Small intestine (tissue), 7 donors: Measurements from ENCODE around the gene POLR2M. TPM values are rescaled to one million over a fixed set of nuclear protein-coding genes. Genes with fewer than 3 reads are reported as not detected.

Experiments
- DNase-seq, 2 donors: peaks; one replicate each; pipeline versions ENCODE4 v3.0.0 to v3.0.0-alpha.2; 2013
- FAIRE-seq: peaks from 2 replicates; lab custom pipeline; 2012; peaks lifted over from hg19 to GRCh38; lab: Jason Lieb, UNC
- H3K27ac ChIP-seq, 3 donors: one replicate each; pipeline ENCODE4 v1.5.1; 2013; ENCODE audit warnings: low read length in 2 of 3, mild to moderate bottlenecking in 2 of 3, control low read depth in 1 of 3, inconsistent platforms in 1 of 3, low read depth in 1 of 3, moderate library complexity in 1 of 3
- H3K27me3 ChIP-seq, 3 donors: one replicate each; pipeline ENCODE4 v1.6.1; 2013; ENCODE audit warnings: low read length in 3 of 3, inconsistent platforms in 1 of 3; ENCODE audit not compliant: control insufficient read depth in 3 of 3, insufficient read depth in 3 of 3
- H3K36me3 ChIP-seq, 3 donors: one replicate each; pipeline ENCODE4 v1.6.1; 2013; ENCODE audit warnings: low read length in 3 of 3, inconsistent platforms in 1 of 3, low read depth in 1 of 3, mild to moderate bottlenecking in 1 of 3, moderate library complexity in 1 of 3; ENCODE audit not compliant: control insufficient read depth in 3 of 3, insufficient read depth in 2 of 3
- H3K4me1 ChIP-seq, 3 donors: one replicate each; pipeline ENCODE4 v1.6.1; 2013; ENCODE audit warnings: low read length in 2 of 3, inconsistent platforms in 1 of 3, low read depth in 1 of 3, mild to moderate bottlenecking in 1 of 3, moderate library complexity in 1 of 3; ENCODE audit not compliant: control insufficient read depth in 3 of 3, insufficient read depth in 2 of 3
- H3K4me3 ChIP-seq, 3 donors: one replicate each; pipeline ENCODE4 v1.5.1; 2013; ENCODE audit warnings: low read length in 3 of 3, control low read depth in 1 of 3, inconsistent platforms in 1 of 3, low read depth in 1 of 3, mild to moderate bottlenecking in 1 of 3, moderate library complexity in 1 of 3
- H3K9me3 ChIP-seq, 2 donors: one replicate each; pipeline ENCODE4 v1.6.1; 2013; ENCODE audit warnings: low read depth in 1 of 2, low read length in 1 of 2; ENCODE audit not compliant: control insufficient read depth in 2 of 2, insufficient read depth in 1 of 2
- WGBS, 3 donors: extraction: QIAGEN DNeasy Blood & Tissue Kit; methylation state at CpG; one replicate each; pipeline ENCODE4 v1.1.7; 2013; 5-methylcytosine and 5-hydroxymethylcytosine counted together
- polyA plus RNA-seq, 4 donors: library from polyadenylated mRNA; stranded (reverse) in 3 of 4; unstranded in 1 of 4; fragments of 200-250 nt in 3 of 4; fragments of 120-200 nt in 1 of 4; gene quantifications; one replicate each; pipeline versions ENCODE4 v1.2.1 to v1.2.3, GENCODE V29; 2013
- donor health status: healthy with polysubstance abuse.
- donor health status: control.
- donor health status: control.
- donor health status: Bipolar disorder and iron deficiency.
- donor health status: healthy.

Gene POLR2M
- polyA plus RNA-seq, 4 donors = 59.9 to 260 (median 139) TPM

- Histone ChIP-seq H3K4me3 (no peak overlapping the region), H3K27ac (no peak overlapping the region), H3K36me3 (no peaks in the 10 kb centered on the region), H3K9me3 (no peaks in the 10 kb centered on the region), H3K4me1 (no peaks in the 10 kb centered on the region), H3K27me3 (peaks cover 0 to 2% (median 0%) of the 10 kb centered on the region in 3 donors)
- FAIRE-seq (no peak), DNase-seq (no peak)
- WGBS, 3 donors = 41 to 60% (median 59%) methylated on average over 5 of the region's 5 CpGs
These were observed 10.4 kb upstream of the POLR2M start for GRCh38 chr15:57696146-57696545.

- Histone ChIP-seq H3K27ac (no peak overlapping the region), H3K27me3 (peaks cover 0 to 2% (median 0%) of the 10 kb centered on the region in 3 donors), H3K9me3 (no peaks in the 10 kb centered on the region), H3K4me1 (no peaks in the 10 kb centered on the region), H3K36me3 (no peaks in the 10 kb centered on the region), H3K4me3 (no peak overlapping the region)
- DNase-seq = no peak
- no peak for FAIRE-seq
- 91 to 98% (median 97%) methylated on average over 4 of the region's 4 CpGs for WGBS, 3 donors
These were observed 8.9 kb upstream of the POLR2M start for GRCh38 chr15:57697588-57697987.

GRCh38 chr15:57698243-57698642 lies 8.3 kb upstream of the POLR2M start:
- no peak overlapping the region for H3K27ac ChIP-seq
- peaks cover 0 to 2% (median 0%) of the 10 kb centered on the region in 3 donors for H3K27me3 ChIP-seq
- DNase-seq = no peak
- FAIRE-seq = no peak
- no peaks in the 10 kb centered on the region for H3K36me3 ChIP-seq
- no peak overlapping the region for H3K4me3 ChIP-seq
- H3K9me3 ChIP-seq = no peaks in the 10 kb centered on the region
- no peaks in the 10 kb centered on the region for H3K4me1 ChIP-seq

- WGBS, 3 donors = 73 to 88% (median 82%) methylated on average over 4 of the region's 4 CpGs
- Histone ChIP-seq H3K36me3 (no peaks in the 10 kb centered on the region), H3K4me1 (no peaks in the 10 kb centered on the region), H3K27ac (no peak overlapping the region), H3K9me3 (no peaks in the 10 kb centered on the region), H3K4me3 (no peak overlapping the region), H3K27me3 (peaks cover 0 to 2% (median 0%) of the 10 kb centered on the region in 3 donors)
- no peak for DNase-seq
- FAIRE-seq = no peak
These were observed 7.5 kb upstream of the POLR2M start for GRCh38 chr15:57698991-57699390.

- no peak overlapping the region for H3K27ac ChIP-seq
- WGBS, 3 donors = 34 to 65% (median 49%) methylated on average over 2 of the region's 2 CpGs
- DNase-seq (no peak), FAIRE-seq (no peak)
- no peaks in the 10 kb centered on the region for H3K9me3 ChIP-seq
- peaks cover 0 to 2% (median 0%) of the 10 kb centered on the region in 3 donors for H3K27me3 ChIP-seq
- no peak overlapping the region for H3K4me3 ChIP-seq
- H3K4me1 ChIP-seq = peaks cover 0 to 7% (median 0%) of the 10 kb centered on the region in 3 donors
- no peaks in the 10 kb centered on the region for H3K36me3 ChIP-seq
These were observed 3.1 kb upstream of the POLR2M start for GRCh38 chr15:57703387-57703786.

GRCh38 chr15:57704441-57704840 lies 2.1 kb upstream of the POLR2M start:
- peaks cover 0 to 5% (median 2%) of the 10 kb centered on the region in 3 donors for H3K36me3 ChIP-seq
- H3K9me3 ChIP-seq = no peaks in the 10 kb centered on the region
- FAIRE-seq (no peak), DNase-seq (no peak)
- H3K27me3 ChIP-seq = peaks cover 0 to 2% (median 0%) of the 10 kb centered on the region in 3 donors
- H3K27ac ChIP-seq = no peak overlapping the region
- no peak overlapping the region for H3K4me3 ChIP-seq
- peaks cover 0 to 9% (median 2%) of the 10 kb centered on the region in 3 donors for H3K4me1 ChIP-seq
- WGBS, 3 donors = 73 to 87% (median 82%) methylated on average over 3 of the region's 3 CpGs

- Histone ChIP-seq H3K36me3 (peaks cover 3 to 7% (median 3%) of the 10 kb centered on the region in 3 donors), H3K4me1 (peaks cover 0 to 9% (median 2%) of the 10 kb centered on the region in 3 donors), H3K27me3 (no peaks in the 10 kb centered on the region), H3K9me3 (no peaks in the 10 kb centered on the region), H3K27ac (peak overlapping the region; percentile 62 to 97 (median 84)), H3K4me3 (peak overlapping the region; percentile 52 to 89 (median 68))
- FAIRE-seq (no peak), DNase-seq (peak in 1 of 2 donors; percentile 11)
- WGBS, 3 donors = 77 to 80% (median 80%) methylated on average over 12 of the region's 12 CpGs
These were observed 639 bp upstream of the POLR2M start for GRCh38 chr15:57705746-57706404.

- no peak for FAIRE-seq
- 27 to 51% (median 47%) methylated on average over 4 of the region's 4 CpGs for WGBS, 3 donors
- H3K36me3 ChIP-seq = peaks cover 10 to 14% (median 13%) of the 10 kb centered on the region in 3 donors
- H3K9me3 ChIP-seq = no peaks in the 10 kb centered on the region
- H3K4me1 ChIP-seq = peaks cover 0 to 9% (median 2%) of the 10 kb centered on the region in 3 donors
- peak; percentile 15 to 30 for DNase-seq
- H3K4me3 ChIP-seq = peak overlapping the region in 1 of 3 donors; percentile 89
- H3K27me3 ChIP-seq = no peaks in the 10 kb centered on the region
- H3K27ac ChIP-seq = no peak overlapping the region
These were observed 1.5 kb downstream of the POLR2M start for GRCh38 chr15:57708047-57708446.
